Esophagus muscularis mucosa (tissue), 4 donors: ENCODE data around the gene USF2.

Experiments
- EP300 ChIP-seq: sonication (generic); formaldehyde crosslinking; IDR thresholded peaks from one replicate; pipeline ENCODE4 v1.6.1; 2017; ENCODE audit warnings: antibody characterized with exemption
- POLR2A ChIP-seq: fragments of 450-650 bp; IDR thresholded peaks from one replicate; pipeline ENCODE4 v1.6.1; 2017; ENCODE audit warnings: antibody characterized with exemption, moderate library complexity, mild to moderate bottlenecking, low read depth
- TF ChIP-seq, protein P1 (sequence below), 3 experiments: fragments of 200-600 bp in 2 of 3; fragments of 450-650 bp in 1 of 3; sonication (generic) in 2 of 3; IDR thresholded peaks; one replicate each; pipeline ENCODE4 v1.5.1; 2017 to 2019; ENCODE audit warnings: antibody characterized with exemption in 3 of 3, mild to moderate bottlenecking in 2 of 3, moderate library complexity in 1 of 3

DNA sequence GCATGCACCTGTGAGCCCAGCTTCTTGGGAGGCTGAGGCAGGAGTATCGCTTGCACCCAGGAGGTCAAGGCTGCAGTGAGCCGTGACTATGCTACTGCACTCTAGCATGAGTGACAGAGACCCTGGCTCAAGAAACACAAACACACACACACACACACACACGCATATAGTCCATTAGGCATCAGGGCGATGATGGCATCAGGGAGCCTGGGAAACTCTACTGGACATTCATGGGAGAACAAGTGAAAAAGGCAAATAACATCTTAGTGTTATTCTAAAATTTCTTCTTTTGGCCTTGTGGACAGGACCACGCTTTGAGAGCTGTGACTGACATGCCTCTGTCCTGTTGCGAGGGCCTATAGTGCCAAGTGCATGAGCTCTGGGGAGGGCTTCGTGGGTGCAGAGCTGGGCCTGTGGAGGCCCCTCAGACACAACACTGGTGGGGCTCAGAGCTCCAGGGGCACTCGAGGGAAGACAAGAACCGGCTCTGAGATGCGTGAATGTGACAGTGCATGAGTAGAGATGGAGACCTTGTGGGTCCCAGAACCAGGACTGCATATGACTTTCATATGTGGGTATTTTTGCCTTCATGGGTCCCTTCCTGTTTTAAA, 8.0 kb upstream of the USF2 start:
- TF ChIP-seq, protein P1, sequence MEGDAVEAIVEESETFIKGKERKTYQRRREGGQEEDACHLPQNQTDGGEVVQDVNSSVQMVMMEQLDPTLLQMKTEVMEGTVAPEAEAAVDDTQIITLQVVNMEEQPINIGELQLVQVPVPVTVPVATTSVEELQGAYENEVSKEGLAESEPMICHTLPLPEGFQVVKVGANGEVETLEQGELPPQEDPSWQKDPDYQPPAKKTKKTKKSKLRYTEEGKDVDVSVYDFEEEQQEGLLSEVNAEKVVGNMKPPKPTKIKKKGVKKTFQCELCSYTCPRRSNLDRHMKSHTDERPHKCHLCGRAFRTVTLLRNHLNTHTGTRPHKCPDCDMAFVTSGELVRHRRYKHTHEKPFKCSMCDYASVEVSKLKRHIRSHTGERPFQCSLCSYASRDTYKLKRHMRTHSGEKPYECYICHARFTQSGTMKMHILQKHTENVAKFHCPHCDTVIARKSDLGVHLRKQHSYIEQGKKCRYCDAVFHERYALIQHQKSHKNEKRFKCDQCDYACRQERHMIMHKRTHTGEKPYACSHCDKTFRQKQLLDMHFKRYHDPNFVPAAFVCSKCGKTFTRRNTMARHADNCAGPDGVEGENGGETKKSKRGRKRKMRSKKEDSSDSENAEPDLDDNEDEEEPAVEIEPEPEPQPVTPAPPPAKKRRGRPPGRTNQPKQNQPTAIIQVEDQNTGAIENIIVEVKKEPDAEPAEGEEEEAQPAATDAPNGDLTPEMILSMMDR (IDR thresholded peaks at IDR 0.05) = no peak
- TF ChIP-seq POLR2A (no peak), EP300 (no peak)
